ENCODE measurements around the gene ZNF423. TPM values are rescaled to one million over a fixed set of nuclear protein-coding genes. Genes with fewer than 3 reads are reported as not detected.
A peak's percentile ranks its signal among the peaks of the same experiment; 100 is the strongest.

The ZNF423 gene
- total and polyA plus RNA-seq, 2 of the 13 experiments (the other 11 are each of a cell fraction or from before 2014, with no cell fraction given) = 0.07 to 0.31 TPM

DNA sequence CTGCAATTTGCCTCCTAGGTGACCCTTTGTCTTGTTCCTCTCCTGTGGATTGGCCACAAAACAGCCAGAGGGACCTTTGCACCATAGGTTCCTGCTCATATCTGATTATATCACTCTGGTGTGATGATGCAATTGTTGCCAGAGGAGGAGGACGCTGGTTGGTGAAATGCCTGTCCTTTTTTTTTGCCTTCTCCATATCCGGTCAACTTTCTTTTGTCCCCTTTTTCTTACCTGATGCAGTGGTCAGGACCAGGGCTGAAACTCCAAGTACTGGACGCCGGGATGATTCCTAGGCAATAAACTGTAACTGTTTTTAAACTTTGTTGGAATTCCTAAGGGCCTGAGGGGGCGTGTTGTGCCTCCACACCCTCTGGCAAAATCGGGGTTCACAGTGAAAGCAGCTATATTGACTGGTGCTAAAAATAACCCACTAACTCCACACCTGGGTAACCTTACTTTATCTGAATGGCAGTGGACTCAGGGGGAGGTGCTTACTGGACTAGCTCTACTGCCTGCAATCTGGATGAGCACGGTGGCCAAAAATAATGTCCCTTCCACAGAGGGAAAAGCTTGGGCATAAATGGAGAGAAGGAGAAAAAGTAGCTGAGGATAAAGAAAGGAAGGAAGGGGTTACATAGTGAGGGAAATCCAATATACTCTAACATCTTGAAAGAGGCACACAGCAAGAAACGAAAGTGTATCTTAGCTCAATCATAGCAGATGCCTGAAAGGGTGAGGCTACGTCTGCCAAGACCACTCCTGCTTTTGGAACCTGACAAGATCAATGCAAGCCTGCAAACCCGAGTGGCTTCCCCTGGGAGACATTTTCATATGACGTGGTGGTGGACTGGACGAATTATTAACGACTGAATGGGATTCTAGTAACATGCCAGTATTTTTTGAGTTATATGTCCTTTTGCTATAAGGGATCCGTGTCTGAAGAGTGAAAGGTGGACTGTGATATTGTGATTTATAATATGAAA is 28.4 kb upstream of the ZNF423 start (continued):
- TF ChIP-seq XRCC5 (optimal IDR thresholded peaks at IDR 0.05; ENCODE audit: low read length) (peak; percentile 26), KDM2A (CRISPR knock-in tag; IDR thresholded peaks at IDR 0.05; ENCODE audit: borderline replicate concordance, low read depth) (0 out of 2 replicates have a peak, but pooled peaks have one; percentile 27), RFX1 (IDR thresholded peaks at IDR 0.05) (no peak), ZNF790 (CRISPR knock-in tag; IDR thresholded peaks at IDR 0.05; ENCODE audit: borderline replicate concordance) (no peak), ZNF772 (CRISPR knock-in tag; IDR thresholded peaks at IDR 0.05) (no peak), TCF12 (IDR thresholded peaks at IDR 0.05) (no peak), TCF12 (CRISPR knock-in tag; IDR thresholded peaks at IDR 0.05) (no peak), PREB (CRISPR knock-in tag; IDR thresholded peaks at IDR 0.05) (no peak), PAXIP1 (CRISPR knock-in tag; conservative IDR thresholded peaks at IDR 0.05) (peak; percentile 63), ZNF225 (CRISPR knock-in tag; IDR thresholded peaks at IDR 0.05) (no peak)
- TF ChIP-seq, protein P1, sequence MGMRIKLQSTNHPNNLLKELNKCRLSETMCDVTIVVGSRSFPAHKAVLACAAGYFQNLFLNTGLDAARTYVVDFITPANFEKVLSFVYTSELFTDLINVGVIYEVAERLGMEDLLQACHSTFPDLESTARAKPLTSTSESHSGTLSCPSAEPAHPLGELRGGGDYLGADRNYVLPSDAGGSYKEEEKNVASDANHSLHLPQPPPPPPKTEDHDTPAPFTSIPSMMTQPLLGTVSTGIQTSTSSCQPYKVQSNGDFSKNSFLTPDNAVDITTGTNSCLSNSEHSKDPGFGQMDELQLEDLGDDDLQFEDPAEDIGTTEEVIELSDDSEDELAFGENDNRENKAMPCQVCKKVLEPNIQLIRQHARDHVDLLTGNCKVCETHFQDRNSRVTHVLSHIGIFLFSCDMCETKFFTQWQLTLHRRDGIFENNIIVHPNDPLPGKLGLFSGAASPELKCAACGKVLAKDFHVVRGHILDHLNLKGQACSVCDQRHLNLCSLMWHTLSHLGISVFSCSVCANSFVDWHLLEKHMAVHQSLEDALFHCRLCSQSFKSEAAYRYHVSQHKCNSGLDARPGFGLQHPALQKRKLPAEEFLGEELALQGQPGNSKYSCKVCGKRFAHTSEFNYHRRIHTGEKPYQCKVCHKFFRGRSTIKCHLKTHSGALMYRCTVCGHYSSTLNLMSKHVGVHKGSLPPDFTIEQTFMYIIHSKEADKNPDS (CRISPR knock-in tag; IDR thresholded peaks at IDR 0.05) = no peak
- TF ChIP-seq, protein P2, sequence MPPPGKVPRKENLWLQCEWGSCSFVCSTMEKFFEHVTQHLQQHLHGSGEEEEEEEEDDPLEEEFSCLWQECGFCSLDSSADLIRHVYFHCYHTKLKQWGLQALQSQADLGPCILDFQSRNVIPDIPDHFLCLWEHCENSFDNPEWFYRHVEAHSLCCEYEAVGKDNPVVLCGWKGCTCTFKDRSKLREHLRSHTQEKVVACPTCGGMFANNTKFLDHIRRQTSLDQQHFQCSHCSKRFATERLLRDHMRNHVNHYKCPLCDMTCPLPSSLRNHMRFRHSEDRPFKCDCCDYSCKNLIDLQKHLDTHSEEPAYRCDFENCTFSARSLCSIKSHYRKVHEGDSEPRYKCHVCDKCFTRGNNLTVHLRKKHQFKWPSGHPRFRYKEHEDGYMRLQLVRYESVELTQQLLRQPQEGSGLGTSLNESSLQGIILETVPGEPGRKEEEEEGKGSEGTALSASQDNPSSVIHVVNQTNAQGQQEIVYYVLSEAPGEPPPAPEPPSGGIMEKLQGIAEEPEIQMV (CRISPR knock-in tag; IDR thresholded peaks at IDR 0.05; ENCODE audit: low read depth) = no peak
- TF ChIP-seq, protein P3, sequence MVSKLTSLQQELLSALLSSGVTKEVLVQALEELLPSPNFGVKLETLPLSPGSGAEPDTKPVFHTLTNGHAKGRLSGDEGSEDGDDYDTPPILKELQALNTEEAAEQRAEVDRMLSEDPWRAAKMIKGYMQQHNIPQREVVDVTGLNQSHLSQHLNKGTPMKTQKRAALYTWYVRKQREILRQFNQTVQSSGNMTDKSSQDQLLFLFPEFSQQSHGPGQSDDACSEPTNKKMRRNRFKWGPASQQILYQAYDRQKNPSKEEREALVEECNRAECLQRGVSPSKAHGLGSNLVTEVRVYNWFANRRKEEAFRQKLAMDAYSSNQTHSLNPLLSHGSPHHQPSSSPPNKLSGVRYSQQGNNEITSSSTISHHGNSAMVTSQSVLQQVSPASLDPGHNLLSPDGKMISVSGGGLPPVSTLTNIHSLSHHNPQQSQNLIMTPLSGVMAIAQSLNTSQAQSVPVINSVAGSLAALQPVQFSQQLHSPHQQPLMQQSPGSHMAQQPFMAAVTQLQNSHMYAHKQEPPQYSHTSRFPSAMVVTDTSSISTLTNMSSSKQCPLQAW (CRISPR knock-in tag; IDR thresholded peaks at IDR 0.05) = peak; percentile 60; the same call in 1 of the 2 replicates

All from HepG2 (cell line).